Stomach (tissue), 4 donors: ENCODE results near the gene MARCHF5.

ENCODE experiments used
- POLR2AphosphoS5 ChIP-seq, 3 donors: sonication (generic); formaldehyde crosslinking; IDR thresholded peaks; one replicate each; pipeline ENCODE4 v1.6.1; 2016; ENCODE audit warnings: antibody characterized with exemption in 3 of 3
- TF ChIP-seq, protein P1 (sequence below), 7 experiments: fragments of 450-650 bp in 4 of 7; fragments of 200-600 bp in 3 of 7; sonication (generic) in 3 of 7; IDR thresholded peaks; one replicate each; pipeline ENCODE4 v1.5.1; 2016 to 2019; ENCODE audit warnings: antibody characterized with exemption in 7 of 7, control low read depth in 2 of 7, mild to moderate bottlenecking in 1 of 7

DNA sequence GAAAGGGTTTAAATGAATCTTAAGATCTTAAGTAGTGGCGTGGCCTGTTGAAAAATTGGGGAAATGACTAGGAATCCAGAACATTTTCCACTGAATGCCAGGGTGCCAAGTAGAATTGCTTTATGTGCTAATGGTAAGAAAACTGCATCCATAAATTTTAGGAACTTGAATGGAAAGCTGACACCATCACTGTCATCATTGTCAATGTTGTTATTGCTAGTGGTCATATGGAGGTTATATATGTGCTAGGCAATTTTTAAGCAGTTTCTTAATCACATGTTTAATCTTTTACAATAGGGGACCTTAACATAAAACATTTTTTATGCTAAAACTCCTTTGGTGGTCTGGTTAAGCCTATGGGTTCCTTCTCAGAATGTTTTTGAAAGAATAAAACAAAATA, 13.1 kb downstream of the MARCHF5 start:
- no peak for TF ChIP-seq POLR2AphosphoS5 (IDR thresholded peaks at IDR 0.05)
- TF ChIP-seq, protein P1, sequence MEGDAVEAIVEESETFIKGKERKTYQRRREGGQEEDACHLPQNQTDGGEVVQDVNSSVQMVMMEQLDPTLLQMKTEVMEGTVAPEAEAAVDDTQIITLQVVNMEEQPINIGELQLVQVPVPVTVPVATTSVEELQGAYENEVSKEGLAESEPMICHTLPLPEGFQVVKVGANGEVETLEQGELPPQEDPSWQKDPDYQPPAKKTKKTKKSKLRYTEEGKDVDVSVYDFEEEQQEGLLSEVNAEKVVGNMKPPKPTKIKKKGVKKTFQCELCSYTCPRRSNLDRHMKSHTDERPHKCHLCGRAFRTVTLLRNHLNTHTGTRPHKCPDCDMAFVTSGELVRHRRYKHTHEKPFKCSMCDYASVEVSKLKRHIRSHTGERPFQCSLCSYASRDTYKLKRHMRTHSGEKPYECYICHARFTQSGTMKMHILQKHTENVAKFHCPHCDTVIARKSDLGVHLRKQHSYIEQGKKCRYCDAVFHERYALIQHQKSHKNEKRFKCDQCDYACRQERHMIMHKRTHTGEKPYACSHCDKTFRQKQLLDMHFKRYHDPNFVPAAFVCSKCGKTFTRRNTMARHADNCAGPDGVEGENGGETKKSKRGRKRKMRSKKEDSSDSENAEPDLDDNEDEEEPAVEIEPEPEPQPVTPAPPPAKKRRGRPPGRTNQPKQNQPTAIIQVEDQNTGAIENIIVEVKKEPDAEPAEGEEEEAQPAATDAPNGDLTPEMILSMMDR (IDR thresholded peaks at IDR 0.05) = no peak
